ENCODE measurements around the gene PRCC. TPM values are rescaled to one million over a fixed set of nuclear protein-coding genes. Genes with fewer than 3 reads are reported as not detected.

The PRCC gene
- total RNA-seq, 1 experiment from 2014 or later, result 56.4 TPM

DNA sequence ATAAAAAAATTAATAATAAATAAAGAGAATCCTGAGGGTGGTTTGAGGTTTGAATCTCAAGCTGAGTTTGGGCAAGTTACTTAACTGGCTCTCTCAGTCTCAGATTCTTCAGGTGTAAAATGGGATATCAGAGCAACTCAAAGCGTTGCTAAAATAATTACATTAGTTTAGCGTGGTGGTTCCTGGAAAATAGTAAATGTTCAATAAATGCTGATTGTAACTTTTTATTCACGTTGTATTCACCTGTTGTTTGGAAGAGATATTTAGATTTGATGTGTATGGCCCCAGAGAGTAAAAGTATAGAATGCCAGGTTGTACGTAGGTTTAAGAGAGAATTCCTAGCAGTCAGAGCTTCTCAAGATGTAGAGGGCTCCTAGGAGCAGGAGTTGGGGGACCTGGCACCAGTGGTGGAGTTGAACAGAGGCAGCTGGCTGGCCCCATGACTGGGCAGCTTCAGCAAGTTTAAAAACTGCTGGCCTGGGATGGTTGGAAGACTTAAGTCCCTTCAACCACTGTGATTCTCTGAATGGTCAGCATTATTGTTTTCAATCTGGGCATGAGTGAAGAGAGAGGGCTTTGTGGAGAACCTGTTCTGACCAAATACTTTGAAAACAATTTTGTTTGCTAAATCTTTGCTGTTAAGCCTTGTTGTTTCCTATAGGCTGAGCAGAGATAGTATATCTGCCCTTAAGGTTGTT lies 22.4 kb downstream of the PRCC start:
- Histone ChIP-seq H3K9me3 (replicated peaks) (no peaks in the 10 kb centered on the region), H3K27me3 (no peaks in the 10 kb centered on the region), H3K4me3 (no peak overlapping the region), H3K4me1 (no peaks in the 10 kb centered on the region), H3K36me3 (peaks cover 42% of the 10 kb centered on the region), H3K27ac (no peak overlapping the region)
- no peak for DNase-seq

GRCh38 chr1:156794506-156795373 lies 27.4 kb downstream of the PRCC start:
- no peak for DNase-seq
- H3K27ac ChIP-seq, result no peak overlapping the region

GRCh38 chr1:156795374-156795733 lies 28.0 kb downstream of the PRCC start:
- Histone ChIP-seq H3K36me3 (peaks cover 57% of the 10 kb centered on the region), H3K9me3 (replicated peaks) (no peaks in the 10 kb centered on the region), H3K4me1 (no peaks in the 10 kb centered on the region), H3K27ac (no peak overlapping the region), H3K4me3 (no peak overlapping the region), H3K27me3 (no peaks in the 10 kb centered on the region)
- DNase-seq, result no peak

More at GRCh38 chr1:156794506-156795373, 27.4 kb downstream of the PRCC start:
- Histone ChIP-seq H3K4me1 (no peaks in the 10 kb centered on the region), H3K4me3 (no peak overlapping the region), H3K36me3 (peaks cover 54% of the 10 kb centered on the region), H3K9me3 (replicated peaks) (no peaks in the 10 kb centered on the region), H3K27me3 (no peaks in the 10 kb centered on the region)

DNA sequence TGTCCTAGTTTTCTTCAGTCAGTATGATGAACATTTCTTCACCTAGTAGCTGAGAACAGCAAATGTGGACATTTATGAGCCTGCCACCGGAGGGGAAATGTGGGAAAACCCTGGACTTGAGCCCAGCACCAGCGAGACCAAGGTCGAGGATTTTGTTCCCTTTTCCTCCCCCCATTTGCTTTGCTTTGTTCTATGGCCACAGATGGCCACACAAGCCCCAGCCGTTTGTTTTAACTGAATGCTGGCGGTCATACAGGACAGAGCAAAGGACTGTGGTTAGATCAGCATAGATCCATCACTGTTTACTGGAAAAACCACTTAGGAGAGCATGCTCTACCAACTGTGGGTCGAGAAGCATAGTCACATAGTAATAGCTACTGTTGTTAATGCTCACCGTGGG lies 28.5 kb downstream of the PRCC start:
- no peaks in the 10 kb centered on the region for H3K9me3 ChIP-seq (replicated peaks)
- no peaks in the 10 kb centered on the region for H3K4me1 ChIP-seq
- peaks cover 57% of the 10 kb centered on the region for H3K36me3 ChIP-seq
- no peaks in the 10 kb centered on the region for H3K27me3 ChIP-seq
- no peak overlapping the region for H3K27ac ChIP-seq
- no peak for DNase-seq
- no peak overlapping the region for H3K4me3 ChIP-seq

- Histone ChIP-seq H3K27ac (no peak overlapping the region), H3K36me3 (peaks cover 57% of the 10 kb centered on the region), H3K4me1 (no peaks in the 10 kb centered on the region), H3K4me3 (no peak overlapping the region), H3K27me3 (no peaks in the 10 kb centered on the region), H3K9me3 (replicated peaks) (no peaks in the 10 kb centered on the region)
- DNase-seq, result no peak
Observed at GRCh38 chr1:156796340-156797097, 29.2 kb downstream of the PRCC start.

DNA sequence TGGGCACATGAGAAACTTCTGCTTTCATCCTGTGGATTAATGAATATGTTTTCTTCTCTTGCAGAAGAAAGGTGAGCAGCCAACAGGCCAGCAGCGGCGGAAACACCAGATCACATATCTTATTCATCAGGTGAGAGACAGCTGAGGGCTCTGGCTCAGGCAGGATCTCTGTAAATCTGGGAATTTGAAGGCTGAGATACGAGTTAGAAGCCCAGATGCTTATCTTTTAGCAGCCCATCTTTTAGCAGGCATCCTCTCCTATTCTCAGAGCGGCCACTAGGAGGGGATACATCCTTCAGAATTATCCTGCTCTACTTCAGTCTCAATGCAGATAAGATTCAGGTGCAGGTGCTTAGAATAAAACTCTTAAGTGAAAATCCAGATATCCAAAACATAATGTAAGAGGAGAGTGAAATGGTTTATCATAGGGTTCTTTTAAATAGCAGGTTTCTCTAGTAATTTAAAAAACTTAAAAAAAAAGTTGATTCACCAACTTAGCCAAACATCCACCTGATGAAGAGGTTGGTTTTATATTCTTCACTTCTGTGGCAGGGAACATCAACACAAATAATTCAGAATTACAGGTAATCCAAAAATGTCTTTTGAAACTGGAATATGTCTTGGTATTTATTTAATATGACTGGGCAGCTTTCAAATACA lies 30.0 kb downstream of the PRCC start:
- no peak overlapping the region for H3K27ac ChIP-seq
- no peaks in the 10 kb centered on the region for H3K4me1 ChIP-seq
- peaks cover 53% of the 10 kb centered on the region for H3K36me3 ChIP-seq
- no peak overlapping the region for H3K4me3 ChIP-seq
- no peaks in the 10 kb centered on the region for H3K9me3 ChIP-seq (replicated peaks)
- H3K27me3 ChIP-seq, result no peaks in the 10 kb centered on the region
- DNase-seq, result peak; percentile 42 to 66

- no peaks in the 10 kb centered on the region for H3K9me3 ChIP-seq (replicated peaks)
- peaks cover 37% of the 10 kb centered on the region for H3K36me3 ChIP-seq
- H3K27ac ChIP-seq, result no peak overlapping the region
- H3K4me3 ChIP-seq, result no peak overlapping the region
- H3K4me1 ChIP-seq, result no peaks in the 10 kb centered on the region
- DNase-seq, result no peak
- H3K27me3 ChIP-seq, result no peaks in the 10 kb centered on the region
Observed at GRCh38 chr1:156801409-156802121, 34.2 kb downstream of the PRCC start.

GRCh38 chr1:156802421-156802935 lies 35.1 kb downstream of the PRCC start:
- DNase-seq, result no peak

DNA sequence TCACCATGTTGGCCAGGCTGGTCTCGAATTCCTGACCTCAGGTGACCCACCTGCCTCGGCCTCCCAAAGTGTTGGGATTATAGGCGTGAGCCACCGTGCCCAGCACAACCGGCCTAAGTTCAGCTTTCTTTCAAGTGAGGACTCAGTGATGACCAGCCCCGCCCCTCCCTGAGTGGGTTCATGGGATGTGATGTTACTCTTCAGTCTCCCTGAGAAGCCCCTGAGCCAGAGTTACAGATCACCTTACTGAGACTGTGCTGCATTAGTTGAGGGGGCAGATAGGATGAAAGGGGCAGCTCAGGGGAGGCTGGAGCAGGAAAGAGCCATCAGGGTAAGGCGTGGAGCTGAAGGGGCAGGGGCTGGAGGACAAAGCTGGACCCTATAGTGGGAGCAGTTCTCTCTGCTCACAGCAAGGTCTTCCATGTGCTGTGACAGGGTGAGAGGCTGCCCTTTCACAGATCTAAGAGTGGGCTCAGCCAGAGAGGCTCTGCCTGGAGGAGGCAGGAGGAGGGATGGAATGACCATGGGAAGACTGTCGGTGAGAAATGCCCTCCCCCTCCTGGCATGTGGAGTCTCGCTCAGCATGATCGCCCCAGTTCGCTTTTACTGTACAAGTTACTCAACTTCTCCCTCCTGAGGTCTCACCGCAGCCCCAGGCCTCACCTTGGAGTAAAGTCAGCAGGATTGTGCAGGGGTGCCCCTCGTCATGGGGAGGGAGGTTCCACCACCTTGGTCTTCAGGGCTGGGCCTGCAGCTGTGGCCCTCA lies 35.9 kb downstream of the PRCC start:
- no peak overlapping the region for H3K4me3 ChIP-seq
- H3K4me1 ChIP-seq, result no peaks in the 10 kb centered on the region
- no peak for DNase-seq
- H3K36me3 ChIP-seq, result peaks cover 27% of the 10 kb centered on the region
- H3K27me3 ChIP-seq, result no peaks in the 10 kb centered on the region
- H3K9me3 ChIP-seq (replicated peaks), result no peaks in the 10 kb centered on the region
- no peak overlapping the region for H3K27ac ChIP-seq

More at GRCh38 chr1:156802421-156802935, 35.1 kb downstream of the PRCC start:
- Histone ChIP-seq H3K27me3 (no peaks in the 10 kb centered on the region), H3K4me1 (no peaks in the 10 kb centered on the region), H3K9me3 (replicated peaks) (no peaks in the 10 kb centered on the region), H3K27ac (no peak overlapping the region), H3K36me3 (peaks cover 33% of the 10 kb centered on the region), H3K4me3 (no peak overlapping the region)

DNA sequence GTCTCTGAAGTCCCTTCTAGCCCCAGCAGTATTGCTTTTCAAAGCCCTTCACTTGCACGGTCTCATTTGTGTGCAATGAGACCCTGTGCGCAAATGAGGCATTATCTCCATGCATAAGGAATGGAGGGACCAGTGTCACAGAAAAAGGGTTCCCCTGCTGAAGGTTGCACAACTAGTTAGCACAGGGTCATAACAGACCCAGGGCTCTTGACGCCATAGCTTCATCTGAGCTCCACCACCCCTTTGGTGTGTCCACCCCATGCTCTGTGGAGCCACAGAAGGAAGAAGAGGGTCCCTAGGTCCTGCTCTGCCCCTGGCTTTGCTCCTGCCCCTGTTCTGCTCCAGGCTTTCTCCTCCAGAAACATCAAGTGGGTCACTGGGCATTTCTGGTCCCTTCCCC lies 36.7 kb downstream of the PRCC start:
- Histone ChIP-seq H3K27me3 (no peaks in the 10 kb centered on the region), H3K4me1 (no peaks in the 10 kb centered on the region), H3K36me3 (peaks cover 23% of the 10 kb centered on the region), H3K4me3 (no peak overlapping the region), H3K9me3 (replicated peaks) (no peaks in the 10 kb centered on the region), H3K27ac (no peak overlapping the region)
- no peak for DNase-seq

- Histone ChIP-seq H3K4me3 (no peak overlapping the region), H3K4me1 (no peaks in the 10 kb centered on the region), H3K27ac (no peak overlapping the region), H3K9me3 (replicated peaks) (no peaks in the 10 kb centered on the region), H3K27me3 (no peaks in the 10 kb centered on the region), H3K36me3 (peaks cover 16% of the 10 kb centered on the region)
- DNase-seq, result no peak
Observed at GRCh38 chr1:156804572-156805243, 37.4 kb downstream of the PRCC start.

- no peak overlapping the region for H3K27ac ChIP-seq
- no peaks in the 10 kb centered on the region for H3K4me1 ChIP-seq
- H3K4me3 ChIP-seq, result no peak overlapping the region
- DNase-seq, result peak in 1 of 2 experiments; percentile 13
- no peaks in the 10 kb centered on the region for H3K27me3 ChIP-seq
- no peaks in the 10 kb centered on the region for H3K9me3 ChIP-seq (replicated peaks)
- H3K36me3 ChIP-seq, result 0 out of 2 replicates have a peak, but pooled peaks cover 5% of the 10 kb centered on the region
Observed at GRCh38 chr1:156805766-156806511, 38.6 kb downstream of the PRCC start.
